Measurements from ENCODE around the gene NBDY.

GRCh38 chrX:56800801-56801200, 71.8 kb downstream of the NBDY start:
- no peak for TF ChIP-seq CTCF (IDR thresholded peaks at IDR 0.05)
- TF ChIP-seq POLR2A (IDR thresholded peaks at IDR 0.05): no peak
- no peak for TF ChIP-seq POLR2AphosphoS5 (IDR thresholded peaks at IDR 0.05)

Data from prostate gland (tissue), 2 donors.